NCI-H2029 (cell line): ENCODE data around the gene ZNF155.
A peak's percentile ranks its signal among the peaks of the same experiment; 100 is the strongest.
"Not testable (repeated sequence)": the region's sequence is repeated elsewhere in the genome, so short reads cannot be mapped to it uniquely, and the experiment has no call there.

Experiments
- DNase-seq: peaks from one replicate; lab custom pipeline; 2025; lab: John Stamatoyannopoulos, UW

The ZNF155 gene

DNA sequence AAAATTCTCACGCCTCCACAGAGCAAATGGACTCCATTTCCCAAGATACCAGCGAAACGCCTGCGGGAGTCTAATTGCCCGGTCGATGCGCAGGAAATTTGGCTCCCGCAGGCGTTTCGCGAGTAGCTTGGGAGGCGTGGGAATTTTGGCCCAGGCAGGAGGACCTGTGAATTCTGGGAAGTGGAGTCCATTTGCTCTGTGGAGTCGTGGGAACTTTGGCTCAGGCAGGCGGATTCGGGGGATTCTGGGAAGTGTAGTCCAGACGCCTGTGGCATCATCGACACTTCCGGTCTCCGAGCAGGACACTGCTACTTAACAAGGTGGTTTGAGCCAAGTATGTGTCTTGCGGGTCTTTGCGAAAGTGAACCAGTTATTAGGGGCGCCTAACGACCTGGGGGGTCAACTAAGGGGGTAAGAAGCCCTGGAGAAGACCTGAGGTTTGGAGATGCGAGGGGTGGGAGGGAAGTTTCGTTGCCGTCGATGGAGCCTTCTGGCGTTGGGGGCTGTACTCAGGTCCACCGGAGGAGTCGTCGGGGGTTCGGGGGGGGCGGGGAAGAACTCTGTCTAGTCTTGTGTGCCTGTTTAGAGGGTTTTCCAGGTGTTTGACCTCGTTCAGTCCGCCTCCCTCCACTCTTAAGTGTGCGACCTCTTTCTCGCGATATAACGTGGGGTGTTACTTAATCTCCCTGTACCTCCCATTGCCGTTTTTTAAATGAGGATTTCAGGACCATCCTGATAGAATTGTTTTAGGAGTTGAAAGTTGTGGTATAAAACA lies at the start of gene ZNF155:
TSS of gene ZNF155 (plus strand) at position 277 of the 775 bp plus-strand sequence. CDS start 4,356 bp downstream, outside the sequence.
- DNase-seq: peak; percentile 96

DNA sequence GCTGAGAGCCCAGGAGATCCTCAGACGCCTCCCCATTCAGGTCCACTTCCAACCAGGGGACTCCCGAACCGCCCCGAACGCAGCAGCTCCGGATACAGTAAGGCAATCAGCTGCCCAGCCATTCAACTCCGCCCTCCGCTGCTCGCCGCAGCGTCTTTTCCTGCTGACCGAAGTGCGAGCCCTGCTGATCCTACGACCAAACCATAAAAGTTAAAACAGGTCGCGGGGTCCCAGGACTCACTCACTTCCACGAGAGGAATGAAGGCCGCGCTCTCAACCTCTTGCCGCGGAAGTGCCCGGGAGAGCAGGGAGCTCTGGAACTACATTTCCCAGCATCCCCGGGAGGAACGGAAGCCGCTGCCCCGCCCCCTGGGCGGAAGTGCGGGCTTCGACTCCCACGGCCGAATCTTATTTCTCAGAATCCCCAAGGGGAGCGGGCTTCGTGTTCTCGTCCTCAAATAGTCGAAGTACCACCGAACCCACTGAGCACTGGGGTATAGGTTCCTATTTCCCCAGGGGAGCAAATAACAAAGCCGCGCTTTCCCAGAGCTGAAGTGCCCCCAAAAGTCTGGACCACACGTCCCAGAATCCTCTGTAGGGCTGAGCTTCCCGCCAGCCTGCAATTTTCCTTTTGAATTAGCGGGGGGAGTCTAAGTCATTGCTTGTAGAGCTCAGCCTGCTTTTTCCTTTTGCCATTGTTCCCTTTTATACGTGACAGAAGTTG lies 48.8 kb upstream of the ZNF155 start, which contains the start of gene ZNF45:
TSS of gene ZNF45 (minus strand) at position 298 of the 724 bp plus-strand sequence. CDS start 13,097 bp downstream, outside the sequence.
- peak; percentile 86 for DNase-seq

DNA sequence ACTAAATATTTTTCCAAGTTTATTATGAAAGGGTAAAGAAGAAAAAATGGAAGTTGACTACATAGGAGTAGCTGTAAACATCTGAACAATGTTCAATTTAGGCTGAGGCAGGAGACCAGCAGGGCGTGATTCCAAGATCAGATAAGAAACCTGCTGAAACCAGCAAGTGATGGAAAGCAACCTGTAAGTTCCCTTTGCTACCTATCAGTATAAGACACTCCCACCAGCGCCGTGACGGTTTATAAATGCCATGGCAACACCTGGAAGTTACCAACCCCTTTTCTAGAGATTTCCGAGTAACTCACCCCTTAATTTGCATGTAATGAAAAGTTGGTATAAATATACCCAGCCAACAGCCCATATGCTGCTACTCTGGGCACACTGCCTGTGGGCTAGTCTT lies 47.8 kb upstream of the ZNF155 start:
- DNase-seq: no peak

DNA sequence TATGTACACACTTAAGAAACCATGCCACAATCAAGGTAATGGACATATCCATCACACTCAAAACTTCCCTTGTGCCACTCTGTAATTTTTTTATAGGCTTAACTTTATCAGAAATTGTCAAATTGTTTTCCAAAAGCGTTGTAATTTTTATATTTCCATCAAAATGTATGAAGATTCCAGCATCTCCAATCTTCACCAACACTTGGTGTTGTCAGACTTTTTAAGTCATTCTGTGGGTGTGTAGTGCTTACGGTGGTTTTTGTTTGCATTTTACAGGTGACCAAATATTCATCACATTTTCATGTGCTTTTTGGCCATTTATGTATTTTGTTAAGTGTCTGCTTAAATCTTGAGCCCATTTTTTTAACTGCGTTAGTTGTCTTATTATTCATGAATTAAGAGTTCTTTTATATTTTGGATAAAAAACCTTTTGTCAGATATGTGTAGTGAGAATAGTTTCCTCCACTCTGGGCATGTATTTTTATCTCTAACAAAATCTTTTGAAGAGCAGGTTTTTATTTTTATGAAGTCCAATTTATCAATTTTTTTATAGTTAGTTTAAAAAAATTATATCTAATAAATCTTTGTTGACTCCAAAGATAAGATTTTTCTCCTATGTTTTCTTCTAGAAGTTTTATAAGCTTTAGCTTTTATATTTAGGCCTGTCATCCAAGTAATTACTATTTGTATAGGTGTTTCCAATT lies 44.3 kb upstream of the ZNF155 start:
- DNase-seq: no peak

DNA sequence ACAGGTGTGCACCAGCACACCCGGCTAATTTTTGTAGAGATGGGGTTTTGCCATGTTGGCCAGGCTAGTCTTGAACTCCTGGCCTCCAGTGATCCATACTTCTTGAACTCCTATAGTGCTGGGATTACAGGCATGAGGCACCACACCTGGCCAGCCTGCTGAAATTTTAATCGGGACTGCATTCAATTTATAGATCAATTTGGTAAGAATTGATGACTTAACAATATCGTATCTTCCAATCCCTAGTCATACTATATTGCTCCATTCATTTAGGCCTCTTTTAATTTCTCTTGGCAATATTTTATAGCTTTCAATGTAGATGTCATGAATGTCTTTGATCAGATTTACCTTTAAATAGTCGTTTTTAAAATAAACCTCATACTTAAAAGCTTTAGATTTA lies 43.3 kb upstream of the ZNF155 start:
- DNase-seq: no peak

DNA sequence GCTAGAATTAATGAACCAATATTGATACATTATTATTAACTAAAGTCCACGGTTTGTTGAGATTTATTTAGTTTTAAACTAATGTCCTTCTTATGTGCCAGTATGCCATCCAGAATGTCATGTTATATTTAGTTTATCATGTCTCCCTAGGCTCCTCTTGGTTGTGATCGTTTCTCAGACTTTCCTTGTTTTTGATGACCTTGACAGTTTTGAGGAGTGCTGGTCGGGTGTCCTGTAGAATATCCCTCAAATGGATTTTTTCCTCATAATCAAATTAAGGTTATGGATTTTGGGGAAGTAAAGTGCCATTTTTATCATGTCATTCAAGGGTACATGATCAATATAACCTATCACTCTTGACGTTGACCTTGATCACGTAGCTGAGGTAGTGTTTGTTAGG lies 42.8 kb upstream of the ZNF155 start:
- DNase-seq: no peak

DNA sequence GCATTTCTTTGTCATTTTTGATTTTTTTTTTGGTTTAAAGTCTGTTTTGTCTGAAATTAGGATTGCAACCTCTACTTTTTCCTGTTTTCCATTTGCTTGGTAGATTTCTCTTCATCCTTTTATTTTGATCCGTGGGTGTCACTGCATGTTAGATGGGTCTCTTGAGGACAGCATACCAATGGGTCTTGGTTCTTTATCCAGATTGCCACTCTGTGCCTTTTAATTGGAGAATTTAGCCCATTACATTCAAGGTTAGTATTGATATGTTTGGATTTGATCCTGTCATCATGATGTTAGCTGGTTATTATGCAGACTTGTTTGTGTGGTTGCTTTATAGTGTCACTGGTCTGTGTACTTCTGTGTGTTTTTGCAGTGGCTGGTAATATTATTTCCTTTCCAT lies 36.6 kb upstream of the ZNF155 start:
- DNase-seq: not testable (repeated sequence)

DNA sequence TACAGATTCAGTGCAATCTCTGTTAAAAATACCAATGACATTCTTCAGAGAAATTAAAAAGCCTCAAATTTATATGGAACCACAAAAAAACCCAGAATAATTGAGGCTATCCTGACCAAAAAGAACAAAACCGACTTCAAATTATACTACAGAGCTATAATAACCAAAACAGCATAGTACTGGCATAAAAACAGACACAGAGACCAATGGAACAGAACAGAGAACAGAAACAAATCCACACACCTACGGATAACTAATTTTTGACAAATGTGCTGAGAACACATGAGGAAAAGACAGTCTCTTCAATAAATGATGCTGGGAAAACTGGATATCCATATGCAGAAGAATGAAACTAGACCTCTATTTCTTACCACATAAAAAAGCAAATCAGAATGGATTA lies 34.2 kb upstream of the ZNF155 start:
- not testable (repeated sequence) for DNase-seq

DNA sequence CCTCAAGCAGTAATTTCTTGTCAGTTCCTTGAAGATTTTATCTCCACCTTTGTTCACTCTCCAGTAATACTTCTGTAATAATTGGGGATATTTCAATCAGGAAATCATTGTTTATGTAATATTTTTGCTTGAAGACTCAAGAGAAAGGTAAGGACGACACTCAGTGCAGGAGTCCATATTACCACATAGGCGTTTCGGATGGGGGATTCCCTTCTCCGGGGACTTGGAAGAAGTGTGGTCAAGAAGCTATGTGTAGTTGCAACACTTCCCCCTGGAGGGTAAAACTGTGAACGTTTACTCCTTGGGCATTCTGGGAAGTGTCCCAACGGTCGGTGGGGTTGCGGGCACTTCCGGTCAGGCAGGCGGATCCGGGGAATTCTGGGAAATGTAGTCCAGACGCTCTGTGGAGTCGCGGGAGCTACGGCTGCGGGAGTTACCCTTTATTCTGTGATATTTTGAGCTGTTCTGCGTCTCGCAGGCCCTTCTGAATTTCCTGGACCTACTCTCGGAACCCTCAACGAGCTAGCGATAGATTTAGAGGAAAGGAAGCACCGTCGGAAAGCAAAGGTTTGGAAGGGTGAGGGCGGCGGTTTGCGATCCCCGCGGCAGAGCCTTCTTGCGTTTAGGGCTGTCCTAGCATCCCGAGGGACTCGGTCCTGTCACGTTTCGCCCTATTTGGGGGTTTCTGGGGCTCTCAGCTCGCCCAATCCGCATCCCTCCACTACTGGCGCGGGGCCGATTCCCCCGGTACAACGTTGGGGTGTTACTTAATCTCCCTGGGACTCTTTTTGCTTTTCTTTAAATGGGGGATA lies 32.9 kb upstream of the ZNF155 start, which contains the start of gene ZNF221:
TSS of gene ZNF221 (plus strand) at position 395 of the 812 bp plus-strand sequence. CDS start 11,499 bp downstream, outside the sequence.
- DNase-seq: peak; percentile 91

DNA sequence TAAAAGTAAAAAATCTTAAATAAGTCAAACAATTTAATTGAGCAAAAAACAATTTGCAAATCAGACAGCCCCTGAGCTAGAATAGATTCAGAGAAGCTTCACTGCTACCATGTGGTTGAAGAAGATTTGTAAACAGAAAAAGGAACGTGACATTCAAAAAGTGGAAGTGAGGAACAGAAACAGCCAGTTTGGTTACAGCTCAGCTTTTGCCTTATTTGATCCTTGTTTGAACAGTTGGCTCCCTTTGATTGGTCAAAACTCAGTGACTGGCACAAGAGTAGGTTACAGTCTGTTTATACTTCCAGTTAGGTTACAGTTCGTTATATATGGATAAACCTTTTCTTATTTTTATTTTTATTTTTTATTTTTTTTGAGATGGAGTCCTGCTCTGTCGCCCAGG lies 27.2 kb upstream of the ZNF155 start:
- DNase-seq: no peak

DNA sequence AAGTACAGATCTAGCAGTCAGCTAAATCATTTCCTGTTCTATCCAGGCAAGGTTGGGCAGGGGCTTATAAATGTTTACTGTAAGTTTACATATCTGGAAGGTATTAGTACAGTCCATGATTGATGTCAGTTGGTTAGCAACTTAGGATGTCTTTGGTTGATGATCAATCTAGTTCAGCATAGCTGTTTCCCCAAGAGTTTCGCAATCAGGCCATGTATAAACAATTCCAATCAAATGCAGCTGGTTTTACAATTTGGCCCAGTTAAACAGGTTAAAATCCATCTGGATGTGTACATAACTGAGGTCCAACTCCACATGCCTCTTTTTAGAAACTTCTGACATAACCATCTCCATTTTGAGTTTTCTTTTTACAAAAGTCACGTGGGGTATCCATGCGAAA lies 26.1 kb upstream of the ZNF155 start:
- DNase-seq: no peak

DNA sequence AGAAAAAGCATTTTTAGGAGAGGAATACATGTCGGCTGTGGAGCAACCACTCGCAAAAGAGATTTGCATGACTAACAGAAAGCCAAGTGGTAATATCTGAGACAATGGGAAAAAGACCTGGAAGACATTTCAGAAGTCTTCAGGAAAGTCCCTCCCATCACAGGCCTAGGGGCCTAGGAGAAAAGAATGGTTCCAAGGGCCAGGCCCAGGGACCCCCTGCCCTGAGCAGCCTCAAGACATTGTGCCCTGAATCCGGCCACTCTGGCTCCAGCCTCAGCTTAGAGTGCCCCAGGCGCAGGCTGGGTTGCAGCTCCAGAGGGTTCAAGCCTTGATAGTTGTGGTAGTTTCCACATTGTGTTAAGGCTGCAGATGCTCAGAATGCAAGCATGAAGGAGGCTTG lies 23.6 kb upstream of the ZNF155 start:
- no peak for DNase-seq

DNA sequence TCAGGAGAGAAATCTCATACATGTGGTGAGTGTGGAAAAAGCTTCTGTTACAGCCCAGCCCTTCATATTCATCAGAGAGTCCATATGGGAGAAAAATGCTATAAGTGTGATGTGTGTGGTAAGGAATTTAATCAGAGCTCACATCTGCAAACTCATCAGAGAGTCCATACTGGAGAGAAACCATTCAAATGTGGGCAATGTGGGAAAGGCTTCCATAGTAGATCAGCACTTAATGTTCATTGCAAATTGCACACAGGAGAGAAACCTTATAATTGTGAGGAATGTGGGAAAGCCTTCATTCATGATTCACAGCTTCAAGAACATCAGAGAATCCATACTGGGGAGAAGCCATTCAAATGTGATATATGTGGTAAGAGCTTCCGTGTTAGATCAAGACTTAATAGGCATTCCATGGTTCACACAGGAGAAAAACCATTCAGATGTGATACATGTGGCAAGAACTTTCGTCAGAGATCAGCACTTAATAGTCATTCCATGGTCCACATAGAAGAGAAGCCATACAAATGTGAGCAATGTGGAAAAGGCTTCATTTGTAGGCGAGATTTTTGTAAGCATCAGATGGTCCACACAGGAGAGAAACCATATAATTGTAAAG lies 17.8 kb upstream of the ZNF155 start:
- DNase-seq: no peak

DNA sequence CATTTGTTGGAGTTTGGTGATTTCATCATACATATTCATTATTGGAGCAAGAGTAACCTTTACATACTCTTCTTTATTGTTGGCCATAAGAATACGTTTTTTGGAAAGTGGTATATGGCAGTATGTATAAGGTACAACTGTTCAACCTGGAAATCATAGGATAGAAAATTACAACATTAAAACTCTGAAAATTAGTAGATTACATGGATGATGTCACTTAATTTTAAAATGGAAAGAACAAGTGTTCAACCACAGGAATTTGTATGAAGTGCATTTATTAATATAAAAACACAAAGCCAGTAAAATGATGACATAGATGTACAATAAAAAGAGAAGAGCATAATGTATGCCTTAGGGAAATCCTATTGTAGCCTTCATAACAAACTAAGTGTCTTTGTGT lies 7.3 kb upstream of the ZNF155 start:
- no peak for DNase-seq

DNA sequence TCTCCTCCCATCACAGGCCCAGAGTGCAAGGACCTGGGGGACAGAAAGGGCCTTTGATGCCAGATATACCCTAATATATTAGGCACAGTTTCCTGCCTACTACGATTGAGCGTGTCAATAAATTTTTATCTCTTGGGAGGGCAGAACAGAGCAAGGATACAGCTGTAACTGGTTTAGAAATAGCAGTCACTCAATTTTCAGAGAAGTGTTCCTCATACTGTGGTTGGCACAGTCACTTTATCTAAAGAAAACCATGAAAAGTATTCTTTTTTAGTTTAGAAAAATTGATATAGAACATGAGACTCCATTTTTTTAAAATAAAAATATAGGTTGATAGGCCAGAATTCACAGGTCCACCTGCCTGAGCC lies 460 bp upstream of the ZNF155 start:
- no peak for DNase-seq

DNA sequence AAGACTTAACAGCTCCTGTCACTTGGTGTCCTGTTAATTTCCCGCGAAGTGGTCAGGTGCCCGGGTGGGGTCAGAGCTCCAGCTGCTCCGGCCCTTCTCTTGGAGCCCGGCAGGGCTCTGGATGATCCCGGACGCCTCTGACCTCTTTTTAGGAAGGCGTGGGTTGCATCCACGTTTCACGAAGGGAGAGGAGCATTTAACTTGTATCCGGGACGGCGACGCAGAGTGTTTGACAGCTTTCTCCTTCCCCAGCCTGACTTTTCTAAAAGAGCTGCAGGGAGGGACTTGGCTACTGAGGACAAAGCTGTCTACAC lies 656 bp downstream of the ZNF155 start:
- DNase-seq: no peak

DNA sequence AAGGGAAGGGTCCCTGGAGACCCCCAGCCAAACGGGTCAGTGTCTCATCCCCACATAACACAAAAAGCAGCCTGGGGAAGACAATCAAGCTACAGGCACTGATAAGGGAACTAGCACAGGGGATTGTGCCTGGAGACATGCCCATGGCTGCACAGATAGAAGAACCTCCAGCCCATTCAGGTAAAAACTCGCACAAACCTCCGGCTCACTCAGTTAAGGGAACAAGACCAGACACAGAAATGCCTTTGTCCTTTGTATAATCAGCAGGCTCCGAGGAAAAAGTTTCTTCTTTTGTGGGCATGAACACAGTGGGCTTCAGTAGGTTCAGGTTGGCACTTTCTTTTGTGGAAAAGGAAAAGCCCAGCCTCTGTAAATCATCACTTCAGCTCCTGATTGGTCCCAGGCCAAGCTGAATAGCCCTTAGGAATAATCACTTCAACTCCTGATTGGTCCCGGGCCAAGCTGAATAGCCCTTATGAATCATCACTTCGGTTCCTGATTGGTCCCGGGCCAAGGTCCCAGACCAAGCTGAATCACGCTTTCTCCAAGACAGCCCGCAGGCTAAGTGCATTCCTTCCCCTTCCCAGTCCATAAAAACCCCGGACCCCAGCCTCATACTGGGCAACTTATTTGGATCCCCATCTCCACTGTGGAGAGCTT lies 13.8 kb downstream of the ZNF155 start:
- no peak for DNase-seq

DNA sequence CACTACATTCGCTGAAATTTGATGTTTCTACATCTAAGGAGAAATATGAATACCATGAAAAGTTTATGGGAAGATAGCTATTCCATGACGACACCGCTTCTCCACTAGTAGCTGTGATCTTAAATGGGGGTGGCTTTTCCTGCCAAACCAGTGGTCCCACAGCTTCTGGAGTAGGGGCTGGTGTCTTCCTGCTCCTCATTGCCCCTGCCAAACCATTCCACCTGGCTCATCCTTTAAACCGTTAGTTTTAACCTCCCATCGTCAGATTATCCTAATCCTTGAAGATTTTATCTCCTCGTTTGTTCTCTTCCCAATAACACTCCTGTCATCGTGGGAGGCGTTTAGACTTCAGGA lies 18.2 kb downstream of the ZNF155 start:
- no peak for DNase-seq

DNA sequence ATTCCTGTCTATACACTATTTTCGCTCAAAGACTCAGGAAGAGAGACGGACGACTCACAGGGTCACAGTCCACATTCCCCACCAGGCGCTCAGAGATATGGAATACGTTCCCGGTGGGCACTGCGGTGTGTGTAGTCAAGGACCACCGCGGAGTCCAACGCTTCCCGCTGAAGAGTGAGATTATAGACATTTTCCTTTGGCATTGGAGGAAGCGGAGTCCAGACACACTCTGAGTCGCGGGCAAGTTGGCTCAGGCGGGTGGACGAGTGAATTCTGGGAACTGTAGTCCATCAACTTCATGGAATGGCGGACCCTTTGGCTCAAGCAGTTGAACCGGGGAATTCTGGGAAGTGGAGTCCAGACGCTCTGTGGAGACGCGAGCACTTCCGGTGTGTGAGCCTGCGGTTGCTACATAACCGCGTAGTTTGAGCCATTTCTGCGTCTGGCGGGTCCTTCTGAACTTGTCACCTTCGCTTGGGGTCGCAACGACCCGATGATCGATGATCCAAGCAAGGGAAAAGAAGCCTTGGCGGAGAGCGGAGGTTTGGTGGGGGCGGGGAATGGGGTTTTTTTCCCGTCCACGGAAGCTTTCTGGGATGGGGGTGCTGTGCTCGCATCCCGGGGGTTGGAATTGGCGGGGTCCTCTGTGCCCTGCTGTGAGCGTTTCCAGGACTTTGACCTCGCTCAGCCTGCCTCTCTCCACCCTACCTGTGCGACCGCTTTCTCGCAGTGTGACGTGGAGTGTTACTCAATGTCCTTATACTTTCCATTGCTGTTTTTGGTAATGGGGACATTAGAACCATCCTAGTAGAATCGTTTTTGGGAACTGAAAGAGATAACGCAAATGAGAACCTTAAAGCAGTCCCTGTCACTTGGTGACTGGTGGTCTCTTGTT lies 18.8 kb downstream of the ZNF155 start, which contains the start of gene ZNF230:
TSS of gene ZNF230 (plus strand) at position 392 of the 895 bp plus-strand sequence. CDS start 4,122 bp downstream, outside the sequence.
- DNase-seq: peak; percentile 96

DNA sequence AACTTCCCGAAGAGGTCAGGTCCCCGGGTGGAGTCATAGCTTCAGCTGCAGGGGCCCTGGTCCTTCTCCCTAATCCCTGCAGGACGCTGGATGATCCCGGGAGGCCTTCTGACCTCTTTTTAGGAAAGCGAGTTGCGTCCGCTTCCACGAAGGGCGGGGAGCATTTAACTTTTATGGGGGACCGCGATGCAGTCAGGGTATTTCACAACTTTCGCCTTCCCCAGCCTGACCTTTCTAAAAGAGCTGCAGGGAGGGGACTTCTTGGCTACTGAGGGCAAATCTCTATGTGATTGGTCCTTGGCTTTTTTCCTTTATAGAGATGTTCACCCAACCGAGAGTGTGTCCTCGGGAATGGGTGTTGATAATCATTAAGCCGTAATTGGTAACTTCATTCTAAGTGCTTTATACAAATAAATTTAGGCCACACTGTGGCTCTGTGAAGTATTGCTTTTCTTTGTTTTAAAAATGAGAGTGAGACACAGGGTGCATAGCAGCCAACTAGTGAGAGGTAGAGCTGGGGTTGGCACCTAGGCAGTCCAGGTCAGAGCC lies 19.5 kb downstream of the ZNF155 start:
- no peak for DNase-seq
